Measurements from ENCODE around the gene MED20. TPM values are rescaled to one million over a fixed set of nuclear protein-coding genes. Genes with fewer than 3 reads are reported as not detected.

Gene MED20
- total and polyA plus RNA-seq, 2 of the 8 experiments (the other 6 are each of a cell fraction or from before 2014, with no cell fraction given): 38.7 to 51.8 TPM

GRCh38 chr6:41965429-41966213, 44.7 kb upstream of the MED20 start (continued):
- TF ChIP-seq TEAD4 (IDR thresholded peaks at IDR 0.05; ENCODE audit: low read depth, low read length): peak; percentile 93
- no peak for TF ChIP-seq KDM5A (IDR thresholded peaks at IDR 0.05; ENCODE audit: low read length)
- TF ChIP-seq BRCA1 (IDR thresholded peaks at IDR 0.05; ENCODE audit: low read depth, low read length): no peak
- no peak for TF ChIP-seq CBX5 (IDR thresholded peaks at IDR 0.05; ENCODE audit: low read depth, low read length)
- TF ChIP-seq CTBP2 (IDR thresholded peaks at IDR 0.05; ENCODE audit: borderline replicate concordance, insufficient read depth, insufficient read length, low read length): no peak
- no peak for TF ChIP-seq JUND (IDR thresholded peaks at IDR 0.05; ENCODE audit: low read length)
- TF ChIP-seq CHD7 (IDR thresholded peaks at IDR 0.05; ENCODE audit: insufficient replicate concordance, low read length): peak; percentile 84
- TF ChIP-seq CREB1 (IDR thresholded peaks at IDR 0.05): no peak
- no peak for TF ChIP-seq RAD21 (IDR thresholded peaks at IDR 0.05 in 1 of 2, conservative IDR thresholded peaks at IDR 0.05 in 1 of 2; ENCODE audit: low read depth in 2 of 2, low read length in 2 of 2)
- TF ChIP-seq MAX (IDR thresholded peaks at IDR 0.05): no peak
